EL (cell line): ENCODE results near the gene TSHZ2.
"Not testable (repeated sequence)": the region's sequence is repeated elsewhere in the genome, so short reads cannot be mapped to it uniquely, and the experiment has no call there.

Source experiments
- DNase-seq: peaks from one replicate; pipeline ENCODE4 v3.0.0-alpha.2; 2016

Gene TSHZ2

GRCh38 chr20:53070706-53071392, 98.7 kb downstream of the TSHZ2 start:
- DNase-seq, result no peak

DNA sequence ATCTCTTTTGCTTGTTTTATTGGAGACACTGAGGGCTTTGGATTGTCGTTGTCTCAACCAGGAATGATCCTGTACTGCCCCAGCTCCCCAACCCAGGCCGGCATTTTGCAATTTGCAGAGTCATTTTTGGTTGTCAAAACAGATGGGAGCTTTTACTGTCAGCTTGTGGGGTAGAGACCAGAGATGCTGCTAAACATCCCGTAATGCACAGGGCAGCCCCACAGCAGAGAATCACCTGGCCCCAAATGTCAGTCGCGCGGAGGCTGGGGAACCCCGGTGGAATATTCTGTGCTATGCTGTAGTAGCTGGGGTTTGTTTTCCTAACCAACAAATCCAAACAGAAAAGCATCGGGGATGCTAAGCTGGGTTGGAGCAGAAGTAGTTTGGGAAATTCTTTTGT, 99.7 kb downstream of the TSHZ2 start:
- DNase-seq, result no peak

GRCh38 chr20:53072923-53073579, 100.9 kb downstream of the TSHZ2 start:
- DNase-seq, result no peak

DNA sequence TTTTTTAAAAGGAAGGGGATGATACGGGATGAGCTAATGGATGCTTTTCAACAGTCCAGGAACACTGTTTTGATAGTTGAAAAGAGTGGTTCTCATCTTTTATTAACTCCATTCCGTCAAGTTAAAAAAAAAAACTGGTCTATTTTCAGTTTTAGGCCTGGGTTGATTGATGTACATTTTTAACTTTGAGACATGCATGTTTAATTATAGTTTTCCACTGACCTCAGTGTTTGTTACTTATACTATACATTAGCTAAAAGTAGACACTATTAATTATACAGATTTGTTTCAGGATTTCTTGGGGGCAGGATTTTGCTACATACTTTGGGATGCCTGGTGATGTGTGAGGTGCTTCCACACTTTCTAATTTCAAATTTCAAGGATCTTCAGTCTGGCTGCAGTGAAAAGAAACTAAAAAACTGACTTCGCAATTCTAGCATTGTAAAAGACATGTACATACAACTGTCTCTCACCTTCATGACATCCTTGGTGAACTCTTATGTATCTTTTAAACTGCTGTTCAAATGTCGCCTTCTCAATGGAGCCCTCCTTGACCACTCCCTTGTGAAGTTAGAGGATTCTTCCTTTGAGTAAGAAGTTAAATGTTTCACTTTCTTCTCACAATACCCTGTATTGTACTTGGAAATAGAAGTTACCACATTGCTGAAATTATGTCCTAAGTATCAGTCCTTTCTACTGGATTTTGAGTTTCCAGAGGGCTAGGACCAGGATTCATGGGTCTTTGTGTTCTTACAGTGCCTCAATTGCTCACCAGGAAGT, 101.7 kb downstream of the TSHZ2 start:
- DNase-seq, result no peak

GRCh38 chr20:53074811-53075314, 102.7 kb downstream of the TSHZ2 start:
- no peak for DNase-seq

DNA sequence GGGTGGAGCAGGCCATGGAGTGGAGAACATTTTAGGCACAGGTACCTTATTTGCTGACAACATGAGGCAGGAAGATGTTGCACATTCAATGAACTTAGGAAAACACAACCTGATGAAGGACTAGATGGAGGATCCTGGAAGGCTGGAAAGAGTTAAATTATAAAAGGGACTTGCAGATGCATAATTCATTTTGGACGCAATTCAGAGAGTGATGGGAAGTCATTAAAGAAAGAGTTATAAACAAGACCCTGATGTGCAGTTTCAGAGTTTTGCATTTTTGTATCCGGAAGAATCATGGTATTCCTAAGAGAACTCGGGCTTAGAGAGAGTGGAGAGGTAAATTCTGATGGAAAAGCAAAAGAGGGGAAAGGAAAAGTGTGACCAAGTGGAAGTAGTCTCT, 104.5 kb downstream of the TSHZ2 start:
- DNase-seq, result no peak

GRCh38 chr20:53077373-53078205, 105.4 kb downstream of the TSHZ2 start:
- DNase-seq, result no peak

GRCh38 chr20:53078761-53079160, 106.6 kb downstream of the TSHZ2 start:
- no peak for DNase-seq

DNA sequence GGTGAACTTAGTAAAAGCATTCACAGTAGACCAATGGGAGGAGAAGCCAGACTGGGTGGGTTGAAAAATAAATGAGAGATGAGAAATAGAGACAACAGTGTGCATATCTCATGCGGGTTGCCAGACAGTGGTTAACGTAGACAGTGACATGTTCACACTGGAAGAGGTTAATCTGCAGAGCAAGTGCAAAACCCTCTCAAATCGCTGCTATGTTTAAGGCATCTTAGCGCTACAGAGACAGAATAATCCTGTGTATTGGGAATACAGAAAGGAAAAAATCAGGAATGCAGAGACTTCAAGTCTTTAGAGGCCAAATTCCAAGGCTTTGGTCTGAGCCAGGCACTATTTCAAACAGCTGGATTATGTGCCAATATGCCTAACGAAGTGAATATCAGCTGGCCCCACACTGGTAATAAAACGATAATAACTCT, 107.1 kb downstream of the TSHZ2 start:
- no peak for DNase-seq

DNA sequence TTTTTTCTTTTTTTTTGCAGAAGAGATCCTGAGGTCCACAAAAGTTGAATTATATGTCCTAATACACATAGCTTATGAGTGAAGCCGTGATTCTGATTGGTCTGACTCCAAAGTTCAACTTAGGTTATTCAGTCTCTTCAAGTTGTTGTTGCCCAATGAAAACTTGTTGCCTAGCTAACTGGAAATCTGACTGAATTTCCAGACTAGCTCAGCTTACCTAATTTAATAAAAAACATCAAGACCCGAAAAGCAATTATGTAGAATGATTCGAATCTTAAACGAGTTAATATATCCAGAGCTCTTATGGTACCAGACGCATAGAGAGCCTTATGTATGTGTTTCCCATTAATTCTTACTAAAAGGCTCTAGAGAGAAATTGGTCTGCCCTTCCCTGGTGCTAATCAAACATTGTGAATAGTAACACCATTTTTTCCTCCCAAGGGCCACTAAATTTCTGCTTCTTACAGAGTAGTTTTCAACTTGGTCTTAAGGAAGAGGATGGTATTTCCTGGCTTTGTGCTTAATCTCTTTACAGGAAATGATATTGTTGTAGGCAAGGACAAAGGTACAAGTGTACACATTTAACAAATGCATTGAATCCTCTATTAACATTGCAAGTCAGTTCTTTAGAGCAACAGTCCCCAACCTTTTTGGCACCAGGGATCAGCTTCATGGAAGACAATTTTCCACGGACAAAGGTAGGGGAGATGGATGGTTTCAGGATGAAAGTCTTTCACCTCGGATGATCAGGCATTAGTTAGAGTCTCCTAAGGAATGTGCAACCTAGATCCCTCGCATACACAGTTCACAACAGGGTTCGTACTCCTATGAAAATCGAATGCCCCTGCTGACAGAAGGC, 107.9 kb downstream of the TSHZ2 start:
- DNase-seq, result no peak

DNA sequence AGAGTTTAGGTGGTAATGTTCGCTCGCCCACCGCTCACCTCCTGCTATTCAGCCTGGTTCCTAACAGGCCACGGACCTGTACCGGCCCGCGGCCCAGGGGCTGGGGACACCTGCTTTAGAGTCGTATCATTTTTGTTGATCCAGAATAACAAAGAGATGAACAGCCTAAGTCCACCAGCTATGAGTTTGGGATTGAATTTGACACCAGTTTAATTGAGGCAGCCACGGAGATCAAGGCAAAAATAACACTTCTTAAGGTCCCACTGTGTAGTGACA, 108.5 kb downstream of the TSHZ2 start:
- DNase-seq, result no peak

DNA sequence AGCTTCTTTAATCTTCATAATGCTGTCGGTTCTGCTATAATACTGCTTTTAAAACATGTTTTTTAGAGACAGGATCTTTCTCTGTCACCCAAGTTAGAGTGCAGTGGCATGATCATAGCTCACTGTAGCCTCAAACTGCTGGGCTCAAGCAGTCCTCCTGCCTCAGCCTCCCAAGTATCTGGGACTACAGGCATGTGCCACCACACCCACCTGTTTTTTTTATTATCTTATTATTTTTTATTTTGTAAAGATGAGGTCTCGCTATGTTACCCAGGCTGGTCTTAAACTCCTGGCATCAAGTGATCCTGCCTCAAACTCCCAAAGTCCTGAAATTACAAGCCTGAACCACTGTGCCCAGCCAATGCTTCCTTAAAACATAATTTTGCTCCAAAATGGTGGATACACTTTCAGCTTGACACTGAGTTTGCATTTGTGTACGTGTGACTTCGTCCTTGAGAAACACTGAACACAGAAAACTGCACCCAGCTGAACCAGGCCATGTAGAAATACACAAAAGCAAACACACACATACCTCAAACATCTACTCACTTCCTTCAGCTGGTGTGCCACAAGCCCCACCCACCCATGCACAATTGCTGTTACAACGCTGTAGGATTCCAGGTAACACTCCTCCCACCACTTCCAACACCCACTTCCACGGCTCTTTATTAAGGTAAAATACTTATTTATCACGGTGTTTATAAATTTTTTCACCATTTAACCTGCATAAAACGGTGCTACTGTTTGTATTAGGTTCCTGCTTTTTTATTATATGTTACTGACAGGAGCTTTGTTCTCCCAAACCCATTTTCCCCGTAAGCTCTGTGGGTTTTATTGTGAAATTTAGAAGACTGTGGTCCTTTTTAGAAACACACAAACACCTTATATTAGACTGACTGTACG, 109.1 kb downstream of the TSHZ2 start:
- DNase-seq, result no peak

GRCh38 chr20:53081916-53082863, 110.0 kb downstream of the TSHZ2 start:
- no peak for DNase-seq

DNA sequence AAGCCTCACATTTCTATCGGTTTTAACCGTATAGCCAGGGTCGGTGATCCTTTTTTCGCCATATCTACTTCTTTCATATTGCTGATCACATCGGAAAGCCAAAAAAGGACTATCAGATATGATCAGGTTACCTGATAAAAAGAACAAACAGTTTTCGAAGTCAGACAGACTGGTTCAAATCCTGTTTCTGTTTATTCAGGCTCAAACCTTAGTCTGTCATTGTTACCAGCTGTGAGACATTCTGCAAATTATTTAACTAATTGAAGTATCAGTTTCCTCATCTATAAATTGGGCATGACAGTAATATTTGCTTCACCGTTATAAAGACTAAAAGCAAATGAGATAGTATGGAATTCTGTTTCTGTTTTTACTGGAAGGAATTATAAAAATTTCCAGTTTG, 111.3 kb downstream of the TSHZ2 start:
- DNase-seq, result no peak

GRCh38 chr20:53084408-53084997, 112.3 kb downstream of the TSHZ2 start:
- no peak for DNase-seq

- no peak for DNase-seq
Measured at GRCh38 chr20:53085720-53086119, 113.6 kb downstream of the TSHZ2 start.

DNA sequence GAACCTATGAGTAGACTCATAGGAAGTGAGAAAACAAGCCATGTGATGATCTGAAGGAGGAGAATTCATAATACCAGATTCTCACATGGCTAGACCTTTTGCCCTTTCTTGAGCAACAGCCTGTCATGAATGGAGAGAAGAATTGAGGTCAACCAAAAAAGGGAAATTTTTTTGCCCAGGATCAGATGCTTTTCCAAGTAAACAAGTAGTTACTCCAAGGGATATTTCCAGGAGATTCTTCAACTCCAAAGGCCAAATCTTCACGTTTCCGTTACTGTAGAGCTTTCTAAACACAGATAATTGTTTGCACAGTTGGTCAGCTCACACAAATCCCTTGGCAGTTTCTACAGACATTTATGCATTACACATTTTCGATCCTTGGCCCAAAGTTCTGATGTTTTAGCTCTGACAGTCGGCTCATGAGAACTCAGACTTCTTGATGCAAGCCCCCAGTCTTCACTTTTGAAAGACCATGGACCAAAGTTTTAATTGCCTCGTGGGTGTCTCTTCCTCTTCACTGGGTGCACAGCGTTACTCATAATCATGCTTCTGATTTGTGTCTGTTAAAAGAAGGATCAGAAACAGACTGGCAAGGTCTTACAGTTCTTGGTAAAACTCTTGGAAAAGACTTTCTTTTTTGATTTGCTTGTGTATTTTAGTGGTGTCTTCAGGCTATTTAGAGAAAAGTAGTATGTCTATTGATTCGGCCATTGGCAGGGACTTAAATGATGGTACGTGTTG, 115.0 kb downstream of the TSHZ2 start:
- no peak for DNase-seq

DNA sequence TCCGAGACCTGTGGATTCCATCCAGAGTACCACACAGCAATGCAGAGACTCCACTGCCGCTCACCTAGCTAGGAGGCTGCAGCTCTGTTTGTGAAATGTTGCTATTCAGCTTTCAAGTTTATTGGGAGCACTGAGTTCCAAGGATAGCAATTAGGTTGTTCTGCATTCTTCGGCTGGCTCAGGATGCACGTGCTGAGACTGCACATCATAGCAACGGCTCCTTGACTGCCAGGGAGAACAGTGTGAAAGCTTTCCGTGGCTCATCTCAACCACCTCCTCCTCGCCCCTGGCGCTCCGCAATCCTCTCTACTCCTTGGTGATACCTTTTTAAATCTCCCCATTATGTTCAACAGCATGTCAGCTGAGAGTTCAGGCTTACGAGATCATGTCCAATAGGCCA, 116.6 kb downstream of the TSHZ2 start:
- DNase-seq, result no peak

GRCh38 chr20:53089851-53090250, 117.7 kb downstream of the TSHZ2 start:
- DNase-seq, result not testable (repeated sequence)
